Loucy (cell line): ENCODE measurements around the gene TMEM187.

ENCODE experiments used
- H2AFZ ChIP-seq: fragments of 200-600 bp; sonication (generic); 2 replicates; pipeline ENCODE4 v1.6.0; 2016; ENCODE audit warnings: antibody characterized with exemption, mild to moderate bottlenecking, low read length, moderate library complexity
- H3F3A ChIP-seq: fragments of 200-600 bp; 2 replicates; pipeline ENCODE4 v1.6.0; 2016; ENCODE audit warnings: antibody characterized with exemption, low read depth, mild to moderate bottlenecking
- H3K27me3 ChIP-seq: fragments of 200-600 bp; sonication (generic); 2 replicates; pipeline ENCODE4 v1.6.1; 2014; ENCODE audit warnings: low read length, mild to moderate bottlenecking; ENCODE audit not compliant: insufficient read depth, poor library complexity, severe bottlenecking
- H3K36me3 ChIP-seq: fragments of 200-600 bp; sonication (generic); 2 replicates; pipeline ENCODE4 v1.6.1; 2016; ENCODE audit warnings: low read length; ENCODE audit not compliant: insufficient read depth
- H3K4me1 ChIP-seq: fragments of 200-600 bp; sonication (generic); 2 replicates; pipeline ENCODE4 v1.5.1; 2014; ENCODE audit warnings: low read length, mild to moderate bottlenecking; ENCODE audit not compliant: insufficient read depth, poor library complexity, severe bottlenecking
- H3K4me2 ChIP-seq: fragments of 200-600 bp; sonication (generic); 2 replicates; pipeline ENCODE4 v1.6.0; 2014; ENCODE audit warnings: antibody characterized with exemption, low read length, low read depth, mild to moderate bottlenecking; ENCODE audit not compliant: poor library complexity, severe bottlenecking
- H3K4me3 ChIP-seq: fragments of 200-600 bp; sonication (generic); 2 replicates; pipeline ENCODE4 v1.5.1; 2014; ENCODE audit warnings: low read length, mild to moderate bottlenecking, mixed read lengths; ENCODE audit not compliant: poor library complexity, severe bottlenecking
- H3K79me2 ChIP-seq: fragments of 200-600 bp; sonication (generic); 2 replicates; pipeline ENCODE4 v1.6.1; 2014; ENCODE audit warnings: low read length; ENCODE audit not compliant: insufficient read depth
- H3K9ac ChIP-seq: fragments of 200-600 bp; sonication (generic); 2 replicates; pipeline ENCODE4 v1.6.0; 2014; ENCODE audit warnings: mild to moderate bottlenecking, low read depth, low read length, moderate library complexity; ENCODE audit not compliant: poor library complexity, severe bottlenecking
- H3K9me2 ChIP-seq: fragments of 200-600 bp; sonication (generic); replicated peaks from 2 replicates; pipeline ENCODE4 v1.6.1; 2016; ENCODE audit warnings: low read depth, low read length, mixed read lengths
- H3K9me3 ChIP-seq: fragments of 200-600 bp; sonication (generic); 2 replicates; pipeline ENCODE4 v1.6.1; 2014; ENCODE audit warnings: mild to moderate bottlenecking, antibody characterized with exemption, low read length, low read depth; ENCODE audit not compliant: insufficient read depth
- H4K20me1 ChIP-seq: fragments of 200-600 bp; sonication (generic); 2 replicates; pipeline ENCODE4 v1.6.0; 2014; ENCODE audit warnings: antibody characterized with exemption, low read length, mild to moderate bottlenecking; ENCODE audit not compliant: insufficient read depth, poor library complexity, severe bottlenecking
- CTCF ChIP-seq: fragments of 200-600 bp; sonication (generic); conservative IDR thresholded peaks from 2 replicates; pipeline ENCODE4 v1.5.1; 2014; ENCODE audit warnings: mild to moderate bottlenecking, antibody characterized with exemption, low read length
- EZH2phosphoT487 ChIP-seq: fragments of 200-600 bp; IDR thresholded peaks from 2 replicates; pipeline ENCODE4 v1.6.1; 2018; ENCODE audit warnings: antibody characterized with exemption, mild to moderate bottlenecking, moderate library complexity, borderline replicate concordance

Gene TMEM187

GRCh38 chrX:153934148-153934761, 38.3 kb upstream of the TMEM187 start:
- Histone ChIP-seq H3K36me3 (no peaks in the 10 kb centered on the region), H3K27me3 (no peaks in the 10 kb centered on the region), H3K79me2 (peaks cover 44% of the 10 kb centered on the region), H4K20me1 (no peaks in the 10 kb centered on the region), H2AFZ (no peak overlapping the region), H3K9me3 (no peaks in the 10 kb centered on the region), H3K9me2 (no peaks in the 10 kb centered on the region), H3K9ac (peak overlapping the region; percentile 81), H3K4me2 (peak overlapping the region; percentile 89), H3F3A (no peaks in the 10 kb centered on the region), H3K4me1 (peaks cover 8% of the 10 kb centered on the region), H3K4me3 (peak overlapping the region; percentile 81)
- TF ChIP-seq EZH2phosphoT487 (no peak), CTCF (no peak)

GRCh38 chrX:153934762-153935325, 37.7 kb upstream of the TMEM187 start, which contains the start of gene NAA10:
Gene NAA10, minus strand, starts transcription at chrX:153935037. Its CDS starts 133 bp downstream, at chrX:153934904.
- Histone ChIP-seq H3F3A (no peaks in the 10 kb centered on the region), H3K9me3 (no peaks in the 10 kb centered on the region), H3K4me2 (peak within 1 kb of the TSS; percentile 89), H4K20me1 (no peaks in the 10 kb centered on the region), H3K4me1 (peaks cover 5% of the 10 kb centered on the region), H3K36me3 (no peaks in the 10 kb centered on the region), H3K9ac (peak within 1 kb of the TSS; percentile 81), H2AFZ (no peak within 1 kb of the TSS), H3K9me2 (no peaks in the 10 kb centered on the region), H3K4me3 (peak within 1 kb of the TSS; percentile 81), H3K79me2 (peaks cover 40% of the 10 kb centered on the region), H3K27me3 (no peaks in the 10 kb centered on the region)
- TF ChIP-seq EZH2phosphoT487: no peak
- TF ChIP-seq CTCF: no peak

DNA sequence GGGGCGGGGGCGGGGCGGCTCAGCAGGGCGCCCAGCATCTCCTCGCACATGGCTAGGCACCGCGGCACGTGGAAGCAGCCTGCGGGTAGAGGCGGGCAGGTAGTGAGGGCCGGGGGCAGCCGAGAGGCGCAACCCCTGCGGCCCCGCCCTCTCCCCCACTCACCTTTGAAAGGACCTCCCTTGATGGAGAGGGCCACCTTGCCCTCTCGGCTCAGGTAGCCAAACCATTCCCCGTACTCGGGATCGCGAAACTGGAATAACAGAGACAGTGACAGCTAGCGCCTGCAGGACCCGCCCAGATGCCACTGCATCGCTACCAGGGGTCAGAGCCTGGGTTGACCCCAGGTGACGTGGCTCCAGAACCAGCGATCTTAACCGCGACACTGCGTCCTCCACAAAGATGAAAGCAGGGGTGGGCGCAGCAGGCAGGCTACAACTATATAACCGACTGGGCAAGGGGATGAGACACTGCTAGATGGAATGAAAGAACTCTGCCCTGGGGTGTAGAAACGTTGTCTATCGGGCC, 37.2 kb upstream of the TMEM187 start:
- Histone ChIP-seq H3K36me3 (no peaks in the 10 kb centered on the region), H3K9ac (no peak overlapping the region), H3F3A (no peaks in the 10 kb centered on the region), H3K9me2 (no peaks in the 10 kb centered on the region), H2AFZ (no peak overlapping the region), H3K9me3 (no peaks in the 10 kb centered on the region), H4K20me1 (no peaks in the 10 kb centered on the region), H3K4me3 (peak overlapping the region; percentile 52), H3K27me3 (no peaks in the 10 kb centered on the region), H3K79me2 (peaks cover 39% of the 10 kb centered on the region), H3K4me1 (peaks cover 5% of the 10 kb centered on the region), H3K4me2 (peak overlapping the region; percentile 56)
- TF ChIP-seq CTCF (no peak), EZH2phosphoT487 (no peak)
